Tibial artery (tissue), 4 donors: ENCODE data around the gene CREB5.

ENCODE experiments used
- DNase-seq, 2 donors: peaks; one replicate each; pipeline ENCODE4 v3.0.0-alpha.2; 2019
- H3K27ac ChIP-seq, 2 donors: fragments of 200-600 bp; sonication (generic) in 1 of 2; 1 replicate in 1 of 2; 2 replicates in 1 of 2; pipeline ENCODE4 v1.5.1; 2018 to 2019; ENCODE audit warnings: mild to moderate bottlenecking in 1 of 2
- H3K27me3 ChIP-seq, 2 donors: fragments of 200-600 bp; sonication (generic) in 1 of 2; one replicate each; pipeline versions ENCODE4 v1.5.1 to v1.6.0; 2016 to 2019
- H3K36me3 ChIP-seq, 3 donors: fragments of 200-600 bp; sonication (generic) in 2 of 3; one replicate each; pipeline ENCODE4 v1.5.1; 2016 to 2019; ENCODE audit warnings: mild to moderate bottlenecking in 2 of 3
- H3K4me1 ChIP-seq, 4 donors: fragments of 200-600 bp; sonication (generic) in 2 of 4; 1 replicate in 3 of 4; 2 replicates in 1 of 4; pipeline ENCODE4 v1.5.1; 2016 to 2019
- H3K4me3 ChIP-seq, 2 donors: fragments of 200-600 bp; sonication (generic) in 1 of 2; 1 replicate in 1 of 2; 2 replicates in 1 of 2; pipeline ENCODE4 v1.5.1; 2018 to 2019; ENCODE audit warnings: mild to moderate bottlenecking in 2 of 2
- H3K9me3 ChIP-seq, 3 donors: fragments of 200-600 bp; sonication (generic) in 1 of 3; one replicate each; pipeline ENCODE4 v1.5.1; 2016 to 2019
- intact Hi-C: fragments of 100-400 bp; cut with DNase I; formaldehyde crosslinking; loops from one replicate; pipeline ENCODE4 v1.15.0; 2023; ENCODE audit warnings: low total_unique reads
- TF ChIP-seq, protein P1 (sequence below), 2 experiments: fragments of 200-600 bp in 1 of 2; fragments of 450-650 bp in 1 of 2; IDR thresholded peaks; one replicate each; pipeline ENCODE4 v1.5.1; 2017 to 2019; ENCODE audit warnings: antibody characterized with exemption in 2 of 2, mild to moderate bottlenecking in 1 of 2, moderate library complexity in 1 of 2

The CREB5 gene

GRCh38 chr7:28524978-28525377, 112.7 kb downstream of the CREB5 start:
- Histone ChIP-seq H3K4me3 (no peak overlapping the region), H3K9me3 (no peaks in the 10 kb centered on the region), H3K4me1 (peaks cover 0 to 7% (median under 1%) of the 10 kb centered on the region in 4 donors), H3K27me3 (no peaks in the 10 kb centered on the region), H3K27ac (no peak overlapping the region), H3K36me3 (no peaks in the 10 kb centered on the region)
- intact Hi-C loops = loop anchor here (10.0 kb wide), 1 partner anchor 330 kb away; no protein-coding TSS in a partner anchor
- no peak for DNase-seq
- TF ChIP-seq, protein P1, sequence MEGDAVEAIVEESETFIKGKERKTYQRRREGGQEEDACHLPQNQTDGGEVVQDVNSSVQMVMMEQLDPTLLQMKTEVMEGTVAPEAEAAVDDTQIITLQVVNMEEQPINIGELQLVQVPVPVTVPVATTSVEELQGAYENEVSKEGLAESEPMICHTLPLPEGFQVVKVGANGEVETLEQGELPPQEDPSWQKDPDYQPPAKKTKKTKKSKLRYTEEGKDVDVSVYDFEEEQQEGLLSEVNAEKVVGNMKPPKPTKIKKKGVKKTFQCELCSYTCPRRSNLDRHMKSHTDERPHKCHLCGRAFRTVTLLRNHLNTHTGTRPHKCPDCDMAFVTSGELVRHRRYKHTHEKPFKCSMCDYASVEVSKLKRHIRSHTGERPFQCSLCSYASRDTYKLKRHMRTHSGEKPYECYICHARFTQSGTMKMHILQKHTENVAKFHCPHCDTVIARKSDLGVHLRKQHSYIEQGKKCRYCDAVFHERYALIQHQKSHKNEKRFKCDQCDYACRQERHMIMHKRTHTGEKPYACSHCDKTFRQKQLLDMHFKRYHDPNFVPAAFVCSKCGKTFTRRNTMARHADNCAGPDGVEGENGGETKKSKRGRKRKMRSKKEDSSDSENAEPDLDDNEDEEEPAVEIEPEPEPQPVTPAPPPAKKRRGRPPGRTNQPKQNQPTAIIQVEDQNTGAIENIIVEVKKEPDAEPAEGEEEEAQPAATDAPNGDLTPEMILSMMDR (IDR thresholded peaks at IDR 0.05) = no peak

DNA sequence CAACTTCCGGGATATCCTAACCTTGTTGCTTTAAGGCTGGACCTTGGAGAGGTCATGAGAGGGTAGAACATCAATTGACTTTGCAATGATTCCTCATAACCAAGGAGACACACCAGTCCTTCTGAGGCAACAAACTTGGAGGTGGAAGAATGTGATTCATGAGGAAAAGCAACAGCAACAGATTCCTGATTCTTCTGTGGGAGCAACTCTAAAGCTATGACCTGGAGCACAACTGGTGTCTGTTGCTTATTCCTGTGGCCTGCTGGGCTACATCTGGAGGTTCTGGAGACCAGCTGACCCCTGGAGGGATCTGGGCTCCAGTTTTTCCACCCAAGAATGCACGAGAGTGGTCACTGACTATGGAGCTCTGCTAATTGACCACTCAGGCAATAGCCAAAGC, 116.6 kb downstream of the CREB5 start:
- intact Hi-C loops = loop anchor here (10.0 kb wide), 1 partner anchor 326 kb away; no protein-coding TSS in a partner anchor
- Histone ChIP-seq H3K4me1 (peaks cover 0 to 24% (median 10%) of the 10 kb centered on the region in 4 donors), H3K4me3 (no peak overlapping the region), H3K27ac (no peak overlapping the region), H3K36me3 (no peaks in the 10 kb centered on the region), H3K27me3 (no peaks in the 10 kb centered on the region), H3K9me3 (no peaks in the 10 kb centered on the region)
- no peak for DNase-seq
- TF ChIP-seq, protein P1 (IDR thresholded peaks at IDR 0.05) = no peak

DNA sequence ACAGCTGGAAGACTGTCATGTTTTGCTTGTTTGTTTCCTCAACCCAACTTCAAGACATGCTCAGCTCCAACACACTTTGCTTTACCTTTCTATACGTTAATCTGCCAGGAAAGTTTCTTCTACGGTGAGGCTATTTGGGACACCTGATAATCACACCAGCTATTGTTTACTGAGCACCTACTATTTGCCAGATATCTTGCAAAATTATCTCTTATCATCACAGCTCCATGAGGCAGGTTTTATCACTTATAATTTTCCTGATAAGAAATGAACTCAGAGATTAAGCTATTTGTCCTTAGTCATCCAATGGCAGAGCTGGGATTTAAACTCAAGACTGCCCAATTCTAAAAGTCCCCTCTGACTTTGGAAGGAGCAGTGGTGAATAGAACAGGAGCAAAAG, 117.4 kb downstream of the CREB5 start:
- Histone ChIP-seq H3K4me1 (peaks cover 0 to 29% (median 12%) of the 10 kb centered on the region in 4 donors), H3K4me3 (no peak overlapping the region), H3K9me3 (no peaks in the 10 kb centered on the region), H3K36me3 (no peaks in the 10 kb centered on the region), H3K27ac (no peak overlapping the region), H3K27me3 (no peaks in the 10 kb centered on the region)
- intact Hi-C loops = loop anchor here (10.0 kb wide), 2 partner anchors 135 to 325 kb away; no protein-coding TSS in a partner anchor
- DNase-seq = no peak
- TF ChIP-seq, protein P1 (IDR thresholded peaks at IDR 0.05) = no peak

GRCh38 chr7:28530175-28530802, 118.0 kb downstream of the CREB5 start:
- Histone ChIP-seq H3K9me3 (no peaks in the 10 kb centered on the region), H3K27me3 (no peaks in the 10 kb centered on the region), H3K36me3 (no peaks in the 10 kb centered on the region), H3K27ac (peak overlapping the region; percentile 3 to 22), H3K4me3 (peak overlapping the region in 1 of 2 donors; percentile 6), H3K4me1 (peaks cover 0 to 29% (median 12%) of the 10 kb centered on the region in 4 donors)
- DNase-seq = peak in 1 of 2 donors; percentile 40
- TF ChIP-seq, protein P1 (IDR thresholded peaks at IDR 0.05) = no peak
- intact Hi-C loops = loop anchor here (10.0 kb wide), 1 partner anchor 135 kb away; no protein-coding TSS in a partner anchor

- peaks cover 0 to 29% (median 12%) of the 10 kb centered on the region in 4 donors for H3K4me1 ChIP-seq
- intact Hi-C loops = loop anchor here (10.0 kb wide), 1 partner anchor 136 kb away; no protein-coding TSS in a partner anchor
- peak overlapping the region; percentile 3 to 22 for H3K27ac ChIP-seq
- no peaks in the 10 kb centered on the region for H3K9me3 ChIP-seq
- TF ChIP-seq, protein P1 (IDR thresholded peaks at IDR 0.05) = no peak
- no peak overlapping the region for H3K4me3 ChIP-seq
- no peaks in the 10 kb centered on the region for H3K36me3 ChIP-seq
- no peaks in the 10 kb centered on the region for H3K27me3 ChIP-seq
- DNase-seq = no peak
Observed at GRCh38 chr7:28530803-28531175, 118.5 kb downstream of the CREB5 start.
